ENCODE results near the gene TSPAN32.

DNA sequence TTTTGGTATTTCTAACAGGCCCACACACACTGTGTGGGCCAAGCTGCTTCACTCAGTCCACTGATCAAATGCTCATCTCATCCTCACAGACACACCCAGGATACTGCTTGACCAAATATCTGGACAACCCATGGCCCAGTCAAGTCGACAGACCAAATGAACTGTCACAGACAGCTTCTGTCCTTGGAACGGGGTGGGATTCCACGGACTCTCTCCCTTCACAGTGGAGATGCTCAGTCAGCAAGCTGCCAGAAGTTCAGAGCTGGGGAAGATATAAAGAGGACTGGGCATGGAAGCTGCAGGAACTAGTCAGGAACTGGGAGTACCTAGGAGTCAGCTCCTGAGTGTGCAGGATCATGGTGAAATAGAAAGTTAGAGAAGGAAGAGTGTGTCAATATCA, 40.7 kb downstream of the TSPAN32 start:
- TF ChIP-seq, protein P1, sequence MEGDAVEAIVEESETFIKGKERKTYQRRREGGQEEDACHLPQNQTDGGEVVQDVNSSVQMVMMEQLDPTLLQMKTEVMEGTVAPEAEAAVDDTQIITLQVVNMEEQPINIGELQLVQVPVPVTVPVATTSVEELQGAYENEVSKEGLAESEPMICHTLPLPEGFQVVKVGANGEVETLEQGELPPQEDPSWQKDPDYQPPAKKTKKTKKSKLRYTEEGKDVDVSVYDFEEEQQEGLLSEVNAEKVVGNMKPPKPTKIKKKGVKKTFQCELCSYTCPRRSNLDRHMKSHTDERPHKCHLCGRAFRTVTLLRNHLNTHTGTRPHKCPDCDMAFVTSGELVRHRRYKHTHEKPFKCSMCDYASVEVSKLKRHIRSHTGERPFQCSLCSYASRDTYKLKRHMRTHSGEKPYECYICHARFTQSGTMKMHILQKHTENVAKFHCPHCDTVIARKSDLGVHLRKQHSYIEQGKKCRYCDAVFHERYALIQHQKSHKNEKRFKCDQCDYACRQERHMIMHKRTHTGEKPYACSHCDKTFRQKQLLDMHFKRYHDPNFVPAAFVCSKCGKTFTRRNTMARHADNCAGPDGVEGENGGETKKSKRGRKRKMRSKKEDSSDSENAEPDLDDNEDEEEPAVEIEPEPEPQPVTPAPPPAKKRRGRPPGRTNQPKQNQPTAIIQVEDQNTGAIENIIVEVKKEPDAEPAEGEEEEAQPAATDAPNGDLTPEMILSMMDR (IDR thresholded peaks at IDR 0.05; ENCODE audit: borderline replicate concordance, extremely low read depth, low read length, poor library complexity, severe bottlenecking) = no peak
- TF ChIP-seq EZH2 (IDR thresholded peaks at IDR 0.05; ENCODE audit: borderline replicate concordance, low read depth, low read length, severe bottlenecking) = no peak
